ENCODE measurements around the gene SIRT2.

Gene SIRT2

DNA sequence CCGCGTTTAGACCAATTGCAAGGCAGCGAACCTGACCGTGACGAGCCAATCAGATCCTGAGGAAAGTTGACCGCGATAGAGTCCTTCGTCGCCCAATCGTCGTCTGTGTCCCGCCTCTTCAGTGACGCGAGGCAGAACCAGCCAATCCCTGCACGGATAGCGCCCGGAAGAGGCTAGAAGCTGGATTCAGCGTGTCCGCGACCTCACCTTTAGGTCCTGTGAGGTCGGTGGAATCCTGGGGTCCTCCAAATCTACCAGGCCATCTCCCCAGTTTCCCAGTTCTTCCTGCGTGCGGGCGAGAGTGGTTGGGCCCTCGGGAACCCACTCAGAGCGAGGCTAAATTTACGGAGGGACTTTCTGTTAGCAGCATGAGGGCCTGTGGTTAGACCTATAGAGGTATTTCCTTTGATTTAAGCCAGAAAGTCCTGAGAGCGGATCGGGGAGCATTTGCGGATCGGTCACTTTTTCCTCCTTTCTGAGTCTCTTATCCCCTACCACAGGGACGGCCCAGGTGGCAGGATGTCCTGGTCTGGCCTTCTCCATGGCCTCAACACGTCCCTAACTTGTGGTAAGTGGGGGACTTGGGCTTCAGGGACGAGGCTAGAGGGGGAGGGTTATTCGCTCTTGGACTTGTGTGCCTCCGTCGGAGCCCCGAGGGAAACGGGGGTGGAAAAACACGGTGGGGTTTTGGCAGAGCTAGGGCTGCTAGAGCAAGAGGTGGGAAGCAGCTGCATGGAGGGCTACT, 31.5 kb upstream of the SIRT2 start, which contains the start of gene MRPS12 (continued):
- TF ChIP-seq ZNF140 (tag by site-specific recombination; IDR thresholded peaks at IDR 0.05) (no peak), ZNF544 (tag by site-specific recombination; IDR thresholded peaks at IDR 0.05) (no peak), KLF9 (tag by site-specific recombination; IDR thresholded peaks at IDR 0.05; ENCODE audit: low read depth) (no peak), ZNF561 (tag by site-specific recombination; IDR thresholded peaks at IDR 0.05; ENCODE audit: borderline replicate concordance) (peak; percentile 20; the same call in 1 of the 2 replicates), ZNF777 (tag by site-specific recombination; IDR thresholded peaks at IDR 0.05; ENCODE audit: borderline replicate concordance) (no peak), ZXDB (tag by site-specific recombination; IDR thresholded peaks at IDR 0.05) (no peak; the same call in 1 of the 2 replicates), ZNF366 (tag by site-specific recombination; conservative IDR thresholded peaks at IDR 0.05) (no peak), BCL11B (tag by site-specific recombination; IDR thresholded peaks at IDR 0.05; ENCODE audit: low read depth) (peak; percentile 87; the same call in 1 of the 2 replicates), ZNF423 (tag by site-specific recombination; IDR thresholded peaks at IDR 0.05) (no peak), ZNF391 (tag by site-specific recombination; IDR thresholded peaks at IDR 0.05; ENCODE audit: borderline replicate concordance, low read depth) (peak; percentile 69; the same call in 1 of the 2 replicates), PRDM1 (tag by site-specific recombination; IDR thresholded peaks at IDR 0.05) (no peak), ZNF266 (tag by site-specific recombination; IDR thresholded peaks at IDR 0.05; ENCODE audit: low read depth) (no peak), GLI4 (tag by site-specific recombination; IDR thresholded peaks at IDR 0.05) (no peak), ZNF248 (tag by site-specific recombination; IDR thresholded peaks at IDR 0.05) (no peak), ZNF48 (tag by site-specific recombination; IDR thresholded peaks at IDR 0.05) (no peak), TRIM28 (IDR thresholded peaks at IDR 0.05; ENCODE audit: borderline replicate concordance, low read length) (no peak), ZFP3 (tag by site-specific recombination; IDR thresholded peaks at IDR 0.05; ENCODE audit: low read depth) (peak; percentile 6; the same call in 1 of the 2 replicates), ZNF514 (tag by site-specific recombination; IDR thresholded peaks at IDR 0.05) (no peak), ZNF292 (tag by site-specific recombination; IDR thresholded peaks at IDR 0.05; ENCODE audit: borderline replicate concordance, low read depth) (no peak), ZNF670 (tag by site-specific recombination; IDR thresholded peaks at IDR 0.05; ENCODE audit: low read depth) (no peak), ZNF548 (tag by site-specific recombination; IDR thresholded peaks at IDR 0.05) (no peak), ZNF654 (tag by site-specific recombination; IDR thresholded peaks at IDR 0.05; ENCODE audit: low read depth) (no peak)
- TF ChIP-seq, protein P1, sequence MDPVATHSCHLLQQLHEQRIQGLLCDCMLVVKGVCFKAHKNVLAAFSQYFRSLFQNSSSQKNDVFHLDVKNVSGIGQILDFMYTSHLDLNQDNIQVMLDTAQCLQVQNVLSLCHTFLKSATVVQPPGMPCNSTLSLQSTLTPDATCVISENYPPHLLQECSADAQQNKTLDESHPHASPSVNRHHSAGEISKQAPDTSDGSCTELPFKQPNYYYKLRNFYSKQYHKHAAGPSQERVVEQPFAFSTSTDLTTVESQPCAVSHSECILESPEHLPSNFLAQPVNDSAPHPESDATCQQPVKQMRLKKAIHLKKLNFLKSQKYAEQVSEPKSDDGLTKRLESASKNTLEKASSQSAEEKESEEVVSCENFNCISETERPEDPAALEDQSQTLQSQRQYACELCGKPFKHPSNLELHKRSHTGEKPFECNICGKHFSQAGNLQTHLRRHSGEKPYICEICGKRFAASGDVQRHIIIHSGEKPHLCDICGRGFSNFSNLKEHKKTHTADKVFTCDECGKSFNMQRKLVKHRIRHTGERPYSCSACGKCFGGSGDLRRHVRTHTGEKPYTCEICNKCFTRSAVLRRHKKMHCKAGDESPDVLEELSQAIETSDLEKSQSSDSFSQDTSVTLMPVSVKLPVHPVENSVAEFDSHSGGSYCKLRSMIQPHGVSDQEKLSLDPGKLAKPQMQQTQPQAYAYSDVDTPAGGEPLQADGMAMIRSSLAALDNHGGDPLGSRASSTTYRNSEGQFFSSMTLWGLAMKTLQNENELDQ (tag by site-specific recombination; IDR thresholded peaks at IDR 0.05; ENCODE audit: low read depth): no peak
- TF ChIP-seq, protein P2, sequence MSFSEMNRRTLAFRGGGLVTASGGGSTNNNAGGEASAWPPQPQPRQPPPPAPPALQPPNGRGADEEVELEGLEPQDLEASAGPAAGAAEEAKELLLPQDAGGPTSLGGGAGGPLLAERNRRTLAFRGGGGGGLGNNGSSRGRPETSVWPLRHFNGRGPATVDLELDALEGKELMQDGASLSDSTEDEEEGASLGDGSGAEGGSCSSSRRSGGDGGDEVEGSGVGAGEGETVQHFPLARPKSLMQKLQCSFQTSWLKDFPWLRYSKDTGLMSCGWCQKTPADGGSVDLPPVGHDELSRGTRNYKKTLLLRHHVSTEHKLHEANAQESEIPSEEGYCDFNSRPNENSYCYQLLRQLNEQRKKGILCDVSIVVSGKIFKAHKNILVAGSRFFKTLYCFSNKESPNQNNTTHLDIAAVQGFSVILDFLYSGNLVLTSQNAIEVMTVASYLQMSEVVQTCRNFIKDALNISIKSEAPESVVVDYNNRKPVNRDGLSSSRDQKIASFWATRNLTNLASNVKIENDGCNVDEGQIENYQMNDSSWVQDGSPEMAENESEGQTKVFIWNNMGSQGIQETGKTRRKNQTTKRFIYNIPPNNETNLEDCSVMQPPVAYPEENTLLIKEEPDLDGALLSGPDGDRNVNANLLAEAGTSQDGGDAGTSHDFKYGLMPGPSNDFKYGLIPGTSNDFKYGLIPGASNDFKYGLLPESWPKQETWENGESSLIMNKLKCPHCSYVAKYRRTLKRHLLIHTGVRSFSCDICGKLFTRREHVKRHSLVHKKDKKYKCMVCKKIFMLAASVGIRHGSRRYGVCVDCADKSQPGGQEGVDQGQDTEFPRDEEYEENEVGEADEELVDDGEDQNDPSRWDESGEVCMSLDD (tag by site-specific recombination; IDR thresholded peaks at IDR 0.05): peak; percentile 67; the same call in 1 of the 2 replicates
- TF ChIP-seq, protein P3, sequence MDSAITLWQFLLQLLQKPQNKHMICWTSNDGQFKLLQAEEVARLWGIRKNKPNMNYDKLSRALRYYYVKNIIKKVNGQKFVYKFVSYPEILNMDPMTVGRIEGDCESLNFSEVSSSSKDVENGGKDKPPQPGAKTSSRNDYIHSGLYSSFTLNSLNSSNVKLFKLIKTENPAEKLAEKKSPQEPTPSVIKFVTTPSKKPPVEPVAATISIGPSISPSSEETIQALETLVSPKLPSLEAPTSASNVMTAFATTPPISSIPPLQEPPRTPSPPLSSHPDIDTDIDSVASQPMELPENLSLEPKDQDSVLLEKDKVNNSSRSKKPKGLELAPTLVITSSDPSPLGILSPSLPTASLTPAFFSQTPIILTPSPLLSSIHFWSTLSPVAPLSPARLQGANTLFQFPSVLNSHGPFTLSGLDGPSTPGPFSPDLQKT (IDR thresholded peaks at IDR 0.05; ENCODE audit: borderline replicate concordance, low read depth, low read length): no peak
- TF ChIP-seq, protein P4, sequence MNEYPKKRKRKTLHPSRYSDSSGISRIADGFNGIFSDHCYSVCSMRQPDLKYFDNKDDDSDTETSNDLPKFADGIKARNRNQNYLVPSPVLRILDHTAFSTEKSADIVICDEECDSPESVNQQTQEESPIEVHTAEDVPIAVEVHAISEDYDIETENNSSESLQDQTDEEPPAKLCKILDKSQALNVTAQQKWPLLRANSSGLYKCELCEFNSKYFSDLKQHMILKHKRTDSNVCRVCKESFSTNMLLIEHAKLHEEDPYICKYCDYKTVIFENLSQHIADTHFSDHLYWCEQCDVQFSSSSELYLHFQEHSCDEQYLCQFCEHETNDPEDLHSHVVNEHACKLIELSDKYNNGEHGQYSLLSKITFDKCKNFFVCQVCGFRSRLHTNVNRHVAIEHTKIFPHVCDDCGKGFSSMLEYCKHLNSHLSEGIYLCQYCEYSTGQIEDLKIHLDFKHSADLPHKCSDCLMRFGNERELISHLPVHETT (tag by site-specific recombination; IDR thresholded peaks at IDR 0.05): no peak; the same call in 1 of the 2 replicates
- TF ChIP-seq, protein P5, sequence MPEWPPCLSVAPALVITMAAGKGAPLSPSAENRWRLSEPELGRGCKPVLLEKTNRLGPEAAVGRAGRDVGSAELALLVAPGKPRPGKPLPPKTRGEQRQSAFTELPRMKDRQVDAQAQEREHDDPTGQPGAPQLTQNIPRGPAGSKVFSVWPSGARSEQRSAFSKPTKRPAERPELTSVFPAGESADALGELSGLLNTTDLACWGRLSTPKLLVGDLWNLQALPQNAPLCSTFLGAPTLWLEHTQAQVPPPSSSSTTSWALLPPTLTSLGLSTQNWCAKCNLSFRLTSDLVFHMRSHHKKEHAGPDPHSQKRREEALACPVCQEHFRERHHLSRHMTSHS (tag by site-specific recombination; IDR thresholded peaks at IDR 0.05): no peak
- TF ChIP-seq, protein P6, sequence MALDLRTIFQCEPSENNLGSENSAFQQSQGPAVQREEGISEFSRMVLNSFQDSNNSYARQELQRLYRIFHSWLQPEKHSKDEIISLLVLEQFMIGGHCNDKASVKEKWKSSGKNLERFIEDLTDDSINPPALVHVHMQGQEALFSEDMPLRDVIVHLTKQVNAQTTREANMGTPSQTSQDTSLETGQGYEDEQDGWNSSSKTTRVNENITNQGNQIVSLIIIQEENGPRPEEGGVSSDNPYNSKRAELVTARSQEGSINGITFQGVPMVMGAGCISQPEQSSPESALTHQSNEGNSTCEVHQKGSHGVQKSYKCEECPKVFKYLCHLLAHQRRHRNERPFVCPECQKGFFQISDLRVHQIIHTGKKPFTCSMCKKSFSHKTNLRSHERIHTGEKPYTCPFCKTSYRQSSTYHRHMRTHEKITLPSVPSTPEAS (tag by site-specific recombination; IDR thresholded peaks at IDR 0.05): no peak
